Karpas-422 (cell line): ENCODE data around the gene DTNBP1. TPM values are rescaled to one million over a fixed set of nuclear protein-coding genes. Genes with fewer than 3 reads are reported as not detected.
A peak's percentile ranks its signal among the peaks of the same experiment; 100 is the strongest.
"Not testable (repeated sequence)": the region's sequence is repeated elsewhere in the genome, so short reads cannot be mapped to it uniquely, and the experiment has no call there.

ENCODE experiments used
- DNase-seq: peaks from one replicate; pipeline ENCODE4 v3.0.0-alpha.2; 2015
- H2AFZ ChIP-seq: fragments of 200-600 bp; sonication (generic); 2 replicates; pipeline ENCODE4 v1.6.1; 2014; ENCODE audit warnings: antibody characterized with exemption, low read length, mixed read lengths
- H3K27ac ChIP-seq: fragments of 200-600 bp; sonication (generic); 2 replicates; pipeline ENCODE4 v1.5.1; 2014; ENCODE audit warnings: mild to moderate bottlenecking, low read length, moderate library complexity
- H3K27me3 ChIP-seq: fragments of 200-600 bp; sonication (generic); 2 replicates; pipeline ENCODE4 v1.6.1; 2014; ENCODE audit warnings: low read length, mixed read lengths
- H3K36me3 ChIP-seq: fragments of 200-600 bp; sonication (generic); 2 replicates; pipeline ENCODE4 v1.6.1; 2014; ENCODE audit warnings: low read length, mixed read lengths; ENCODE audit not compliant: insufficient read depth
- H3K4me1 ChIP-seq: fragments of 200-600 bp; sonication (generic); 2 replicates; pipeline ENCODE4 v1.6.1; 2014; ENCODE audit warnings: mild to moderate bottlenecking, low read length, mixed read lengths
- H3K4me2 ChIP-seq: fragments of 200-600 bp; sonication (generic); 2 replicates; pipeline ENCODE4 v1.6.1; 2014; ENCODE audit warnings: low read length, low read depth, mild to moderate bottlenecking; ENCODE audit not compliant: poor library complexity, severe bottlenecking
- H3K4me3 ChIP-seq: fragments of 200-600 bp; sonication (generic); 2 replicates; pipeline ENCODE4 v1.5.1; 2014; ENCODE audit warnings: mild to moderate bottlenecking, antibody characterized with exemption, low read length, mixed read lengths
- H3K79me2 ChIP-seq: fragments of 200-600 bp; sonication (generic); 2 replicates; pipeline ENCODE4 v1.6.1; 2014; ENCODE audit warnings: mild to moderate bottlenecking, low read length, mixed read lengths
- H3K9ac ChIP-seq: fragments of 200-600 bp; sonication (generic); 2 replicates; pipeline ENCODE4 v1.6.0; 2014; ENCODE audit warnings: low read length
- H3K9me2 ChIP-seq: fragments of 200-600 bp; sonication (generic), shearing (Covaris generic); replicated peaks from 2 replicates; pipeline ENCODE4 v1.6.0; 2014; ENCODE audit warnings: mild to moderate bottlenecking, low read length, moderate library complexity; ENCODE audit not compliant: insufficient read depth
- H3K9me3 ChIP-seq: fragments of 300-700, 200-600 bp; sonication (generic); 2 replicates; pipeline ENCODE4 v1.6.1; 2014; ENCODE audit warnings: low read length, mixed read lengths
- H4K20me1 ChIP-seq: fragments of 200-600 bp; sonication (generic); 2 replicates; pipeline ENCODE4 v1.6.1; 2014; ENCODE audit warnings: mild to moderate bottlenecking, antibody characterized with exemption, low read length, low read depth; ENCODE audit not compliant: insufficient read depth
- total RNA-seq: library from RNA; depleted of rRNA; stranded (reverse); fragments of >200 nt; shearing (Covaris generic); gene quantifications from 2 replicates; pipeline ENCODE4 v1.2.3, GENCODE V29; 2014; ENCODE audit warnings: low replicate concordance

DTNBP1 gene
- total RNA-seq, 1 experiment from 2014 or later: 13.8 TPM

DNA sequence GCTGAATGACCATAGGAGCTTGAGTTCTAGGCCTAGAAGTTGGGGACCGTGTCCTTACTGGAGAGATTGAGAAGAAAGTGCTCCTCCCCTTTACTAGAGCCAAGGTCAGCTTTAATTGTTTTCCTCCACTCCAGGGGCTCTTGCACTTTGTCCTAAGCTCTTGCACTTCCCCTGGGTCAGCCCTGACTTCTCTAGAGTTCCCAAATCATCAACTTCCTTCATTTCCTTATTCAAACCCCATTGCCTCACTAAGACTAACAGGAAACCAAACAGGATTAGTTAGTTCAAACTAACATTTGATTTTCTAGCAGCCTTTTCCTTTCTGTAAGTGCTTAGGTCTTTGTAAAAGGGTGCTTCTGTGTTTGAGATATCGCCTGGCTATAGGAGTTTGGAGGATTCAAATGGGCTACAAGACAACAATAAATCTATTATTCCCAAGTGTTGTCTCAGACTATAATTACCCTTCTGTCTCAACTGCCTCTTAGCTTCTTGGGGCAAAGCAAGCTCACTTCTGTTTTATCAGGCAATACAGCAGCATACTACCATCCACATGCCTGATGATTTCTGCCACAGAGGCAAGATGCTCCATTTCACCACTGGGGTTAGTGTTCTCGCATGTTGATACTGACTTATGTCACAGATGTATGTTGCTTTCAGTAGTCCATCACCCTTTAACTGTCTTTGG, 12.8 kb upstream of the DTNBP1 start:
- Histone ChIP-seq H3K27me3 (no peaks in the 10 kb centered on the region), H4K20me1 (no peaks in the 10 kb centered on the region), H3K4me2 (no peak overlapping the region), H3K4me1 (peaks cover 22% of the 10 kb centered on the region), H2AFZ (no peak overlapping the region), H3K79me2 (no peaks in the 10 kb centered on the region), H3K36me3 (no peaks in the 10 kb centered on the region), H3K27ac (no peak overlapping the region), H3K9ac (no peak overlapping the region), H3K9me2 (no peaks in the 10 kb centered on the region), H3K4me3 (no peak overlapping the region), H3K9me3 (no peaks in the 10 kb centered on the region)
- DNase-seq: peak; percentile 11

DNA sequence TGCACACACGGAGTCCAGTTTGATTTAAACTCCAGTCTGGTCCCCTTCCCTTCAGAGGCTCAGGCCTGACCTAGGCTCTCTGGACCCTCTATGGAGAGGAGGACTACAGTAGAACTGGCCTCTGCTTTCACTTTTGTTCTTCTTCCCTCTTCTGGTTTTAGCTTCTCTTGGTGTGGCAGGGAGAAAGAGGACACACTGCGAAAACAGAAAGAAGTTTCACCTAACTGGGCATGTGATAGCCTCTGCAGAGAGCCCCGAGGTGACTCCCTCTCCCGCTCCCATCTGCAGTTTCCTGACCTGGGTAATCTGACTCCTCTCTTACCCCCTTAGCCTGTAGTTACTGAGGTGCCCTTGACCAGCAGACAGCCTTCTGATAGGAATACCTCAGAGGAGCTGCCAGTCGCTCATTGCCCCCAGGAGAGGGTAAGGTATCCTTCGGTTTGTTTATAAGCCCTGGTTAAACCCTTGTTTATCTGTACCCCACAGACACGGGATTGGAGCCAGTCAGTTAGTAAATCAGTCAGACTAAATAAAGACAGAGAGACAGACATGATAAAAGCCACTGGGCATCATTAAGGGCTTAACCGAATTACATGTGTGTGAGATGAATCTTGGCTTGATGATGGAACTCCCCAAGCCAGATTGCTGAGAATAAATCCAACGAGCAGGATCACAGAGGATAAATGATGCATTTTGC, 12.0 kb upstream of the DTNBP1 start:
- H3K4me2 ChIP-seq: no peak overlapping the region
- H3K9me2 ChIP-seq: no peaks in the 10 kb centered on the region
- H3K27ac ChIP-seq: no peak overlapping the region
- H4K20me1 ChIP-seq: no peaks in the 10 kb centered on the region
- no peak overlapping the region for H3K9ac ChIP-seq
- no peaks in the 10 kb centered on the region for H3K9me3 ChIP-seq
- no peaks in the 10 kb centered on the region for H3K36me3 ChIP-seq
- no peak overlapping the region for H2AFZ ChIP-seq
- H3K27me3 ChIP-seq: no peaks in the 10 kb centered on the region
- H3K4me1 ChIP-seq: peaks cover 22% of the 10 kb centered on the region
- no peaks in the 10 kb centered on the region for H3K79me2 ChIP-seq
- H3K4me3 ChIP-seq: no peak overlapping the region
- DNase-seq: no peak

DNA sequence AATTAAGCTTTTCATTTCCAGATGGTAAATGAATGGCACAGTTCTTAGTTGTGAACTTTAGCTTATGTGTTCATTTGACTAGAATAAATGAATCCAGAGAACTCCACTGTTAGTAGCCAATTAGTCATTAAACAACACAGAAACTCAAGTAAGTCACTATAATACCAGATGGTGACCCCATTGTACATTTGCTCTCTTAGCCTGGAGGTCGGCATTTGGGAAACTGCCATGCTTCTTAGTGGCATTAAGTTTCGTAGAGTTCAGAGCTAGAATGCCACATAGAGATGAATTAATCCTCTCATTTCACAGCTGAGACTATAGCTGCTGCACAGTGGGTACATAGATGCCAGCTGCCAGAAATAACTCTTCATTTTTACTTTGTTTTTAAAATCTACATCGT, 10.8 kb upstream of the DTNBP1 start:
- no peak overlapping the region for H3K4me2 ChIP-seq
- no peaks in the 10 kb centered on the region for H3K79me2 ChIP-seq
- no peaks in the 10 kb centered on the region for H3K9me2 ChIP-seq
- DNase-seq: no peak
- no peaks in the 10 kb centered on the region for H4K20me1 ChIP-seq
- H3K27ac ChIP-seq: no peak overlapping the region
- no peak overlapping the region for H3K9ac ChIP-seq
- no peak overlapping the region for H3K4me3 ChIP-seq
- peaks cover 22% of the 10 kb centered on the region for H3K4me1 ChIP-seq
- no peaks in the 10 kb centered on the region for H3K27me3 ChIP-seq
- no peak overlapping the region for H2AFZ ChIP-seq
- no peaks in the 10 kb centered on the region for H3K9me3 ChIP-seq
- no peaks in the 10 kb centered on the region for H3K36me3 ChIP-seq

DNA sequence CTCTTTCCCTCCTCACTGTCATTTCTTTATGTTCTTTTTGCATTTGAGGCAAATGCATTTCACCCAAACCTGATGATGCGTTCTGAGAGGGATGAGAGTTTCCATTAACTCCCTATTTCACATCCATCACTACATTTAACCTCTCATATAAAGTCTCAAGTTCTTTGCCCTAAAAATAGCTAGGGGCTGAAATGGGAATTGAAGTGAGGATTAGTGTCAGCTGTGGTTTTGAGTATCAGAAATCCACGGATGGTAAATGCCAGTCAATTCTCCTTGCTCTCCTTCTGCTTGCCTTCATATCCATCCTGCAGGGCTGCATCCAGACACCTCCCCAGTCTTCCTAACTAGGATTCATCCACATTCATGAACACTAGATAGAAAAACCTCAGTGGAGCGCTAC, 10.0 kb upstream of the DTNBP1 start:
- Histone ChIP-seq H3K4me3 (no peak overlapping the region), H3K79me2 (no peaks in the 10 kb centered on the region), H3K9me2 (no peaks in the 10 kb centered on the region)

DNA sequence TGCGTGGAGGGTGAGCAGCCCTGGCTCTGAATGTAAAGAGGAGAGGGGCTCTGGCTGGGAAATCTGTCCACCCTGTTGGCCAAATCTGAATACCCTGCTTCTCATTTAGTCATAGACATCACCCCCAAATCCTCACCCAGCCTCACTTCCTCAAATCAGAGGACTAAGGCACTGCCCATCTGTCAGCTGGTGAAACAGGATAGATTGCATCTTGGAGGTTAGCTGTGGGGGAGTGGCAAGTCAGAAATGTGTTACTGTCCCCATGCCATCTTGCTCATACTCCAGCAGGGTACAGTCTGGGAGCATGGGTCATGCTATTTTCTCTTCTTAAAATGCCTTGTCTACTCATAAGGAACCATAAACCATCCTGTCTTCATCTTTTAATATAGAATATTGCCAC, 9.5 kb upstream of the DTNBP1 start:
- no peaks in the 10 kb centered on the region for H3K36me3 ChIP-seq
- H3K27me3 ChIP-seq: no peaks in the 10 kb centered on the region
- H3K9me3 ChIP-seq: no peaks in the 10 kb centered on the region
- no peaks in the 10 kb centered on the region for H3K9me2 ChIP-seq
- no peak overlapping the region for H3K4me3 ChIP-seq
- H4K20me1 ChIP-seq: no peaks in the 10 kb centered on the region
- H2AFZ ChIP-seq: no peak overlapping the region
- H3K4me2 ChIP-seq: no peak overlapping the region
- H3K27ac ChIP-seq: no peak overlapping the region
- H3K9ac ChIP-seq: no peak overlapping the region
- no peaks in the 10 kb centered on the region for H3K79me2 ChIP-seq
- H3K4me1 ChIP-seq: peaks cover 12% of the 10 kb centered on the region
- peak; percentile 49 for DNase-seq

More for the DNA sequence above, 10.0 kb upstream of the DTNBP1 start:
- H3K9me3 ChIP-seq: no peaks in the 10 kb centered on the region
- H3K9ac ChIP-seq: no peak overlapping the region
- no peaks in the 10 kb centered on the region for H3K27me3 ChIP-seq
- no peaks in the 10 kb centered on the region for H4K20me1 ChIP-seq
- H2AFZ ChIP-seq: no peak overlapping the region
- H3K4me1 ChIP-seq: peaks cover 15% of the 10 kb centered on the region
- no peak overlapping the region for H3K27ac ChIP-seq
- peak; percentile 12 for DNase-seq
- no peak overlapping the region for H3K4me2 ChIP-seq
- H3K36me3 ChIP-seq: no peaks in the 10 kb centered on the region

DNA sequence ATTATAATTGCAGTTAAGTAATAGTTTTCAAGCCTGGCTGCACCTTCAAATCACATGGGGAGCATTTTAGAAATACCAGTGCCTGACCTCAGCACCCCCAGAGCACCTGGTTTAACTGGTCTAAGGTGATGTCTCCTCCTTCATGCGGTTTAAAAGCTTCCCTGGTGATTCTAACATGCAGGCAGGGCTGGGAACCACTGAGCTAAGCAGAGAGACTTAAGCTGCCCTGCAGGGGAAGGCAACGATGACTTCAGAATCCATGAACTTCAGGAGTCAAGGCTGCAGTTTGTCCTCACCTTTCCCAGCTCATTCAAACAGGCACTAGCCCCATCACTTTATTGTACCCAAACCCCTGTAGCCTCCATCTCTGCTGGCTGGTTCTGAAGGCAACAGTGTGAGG, 6.1 kb upstream of the DTNBP1 start:
- no peaks in the 10 kb centered on the region for H3K9me2 ChIP-seq
- no peak for DNase-seq
- H3K27ac ChIP-seq: no peak overlapping the region
- no peaks in the 10 kb centered on the region for H3K79me2 ChIP-seq
- H4K20me1 ChIP-seq: no peaks in the 10 kb centered on the region
- no peak overlapping the region for H3K4me3 ChIP-seq
- H3K9me3 ChIP-seq: no peaks in the 10 kb centered on the region
- no peaks in the 10 kb centered on the region for H3K36me3 ChIP-seq
- H3K4me1 ChIP-seq: peaks cover 12% of the 10 kb centered on the region
- no peak overlapping the region for H3K4me2 ChIP-seq
- no peaks in the 10 kb centered on the region for H3K27me3 ChIP-seq
- H3K9ac ChIP-seq: no peak overlapping the region
- H2AFZ ChIP-seq: no peak overlapping the region

DNA sequence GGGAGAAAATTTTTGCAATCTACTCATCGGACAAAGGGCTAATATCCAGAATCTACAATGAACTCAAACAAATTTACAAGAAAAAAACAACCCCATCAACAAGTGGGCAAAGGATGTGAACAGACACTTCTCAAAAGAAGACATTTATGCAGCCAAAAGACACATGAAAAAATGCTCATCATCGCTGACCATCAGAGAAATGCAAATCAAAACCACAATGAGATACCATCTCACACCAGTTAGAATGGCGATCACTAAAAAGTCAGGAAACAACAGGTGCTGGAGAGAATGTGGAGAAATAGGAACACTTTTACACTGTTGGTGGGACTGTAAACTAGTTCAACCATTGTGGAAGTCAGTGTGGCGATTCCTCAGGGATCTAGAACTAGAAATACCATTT, 4.1 kb upstream of the DTNBP1 start:
- not testable (repeated sequence) for H3K27me3 ChIP-seq, H3K4me2 ChIP-seq, H3K79me2 ChIP-seq, H4K20me1 ChIP-seq, H3K4me1 ChIP-seq, H3K36me3 ChIP-seq, H3K9ac ChIP-seq, H2AFZ ChIP-seq, H3K9me2 ChIP-seq, DNase-seq, H3K9me3 ChIP-seq, H3K27ac ChIP-seq, H3K4me3 ChIP-seq

DNA sequence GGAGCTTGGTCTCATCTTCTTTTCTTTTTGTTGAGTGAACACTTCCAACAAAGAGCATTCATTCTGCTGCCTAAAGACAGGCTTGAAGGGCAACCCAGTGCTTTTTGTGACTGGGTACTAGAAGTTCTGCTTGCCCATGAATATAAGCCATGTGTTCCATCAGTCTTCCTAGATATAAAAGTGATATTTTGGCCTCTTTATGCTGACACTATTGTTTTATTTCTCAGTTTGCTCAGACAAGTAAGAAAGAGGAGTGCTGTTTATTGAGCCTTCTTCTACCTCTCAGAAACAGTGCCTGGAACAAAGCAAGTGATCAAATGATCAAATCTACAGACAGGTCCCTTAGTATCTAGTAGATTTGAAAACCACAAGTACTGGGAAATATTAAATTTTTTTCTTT, 2.4 kb upstream of the DTNBP1 start:
- Histone ChIP-seq H3K4me1 (peaks cover 21% of the 10 kb centered on the region), H2AFZ (no peak overlapping the region), H3K9me2 (no peaks in the 10 kb centered on the region), H3K27ac (no peak overlapping the region), H3K79me2 (peaks cover 17% of the 10 kb centered on the region), H3K4me3 (no peak overlapping the region), H3K9ac (no peak overlapping the region), H3K36me3 (peaks cover 2% of the 10 kb centered on the region; the same call in 1 of the 2 replicates), H3K9me3 (no peaks in the 10 kb centered on the region), H3K4me2 (no peak overlapping the region), H4K20me1 (no peaks in the 10 kb centered on the region), H3K27me3 (no peaks in the 10 kb centered on the region)
- DNase-seq: no peak
